ENCODE results near the gene MFF. TPM values are rescaled to one million over a fixed set of nuclear protein-coding genes. Genes with fewer than 3 reads are reported as not detected.

The MFF gene
- polyA plus RNA-seq, 1 of the 3 experiments (the other 2 are of a cell fraction) = 51.0 TPM

DNA sequence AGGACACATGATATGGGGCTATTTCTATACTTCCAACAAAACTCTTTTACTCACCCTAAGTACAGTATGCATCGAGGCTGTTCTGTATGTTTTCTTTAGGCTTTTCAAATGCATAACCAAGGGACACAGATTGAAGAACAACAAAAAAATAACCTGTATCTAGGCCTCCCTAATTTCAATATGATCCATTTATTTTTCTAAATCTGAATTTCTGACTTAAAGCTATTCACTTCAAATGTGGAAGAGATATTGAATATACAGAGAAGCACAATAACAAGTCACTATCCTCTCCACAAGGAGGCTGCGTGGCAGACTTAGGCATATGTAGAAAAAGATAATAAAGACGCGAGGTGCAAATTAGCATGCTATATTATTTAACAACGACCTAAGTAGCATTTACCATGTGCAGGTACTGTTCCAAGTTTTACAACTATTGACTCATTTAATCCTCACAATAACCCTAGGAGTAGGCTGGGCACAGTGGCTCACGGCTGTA, 39.3 kb upstream of the MFF start:
- Histone ChIP-seq H4K20me1 (ENCODE audit: insufficient read depth) (no peaks in the 10 kb centered on the region), H3K27ac (ENCODE audit: low read depth in 2 of 2, low read length in 1 of 2) (no peak overlapping the region), H3K9me3 (no peaks in the 10 kb centered on the region), H3K4me1 (ENCODE audit: control insufficient read depth in 1 of 2, insufficient read depth in 2 of 2, low read depth in 1 of 2, low read length in 1 of 2) (no peaks in the 10 kb centered on the region), H3K9me2 (no peaks in the 10 kb centered on the region), H3K27me3 (ENCODE audit: insufficient read depth) (no peaks in the 10 kb centered on the region), H3K4me3 (ENCODE audit: low read depth in 2 of 2, low read length in 1 of 2) (no peak overlapping the region), H3F3A (replicated peaks; ENCODE audit: insufficient read depth) (no peaks in the 10 kb centered on the region), H3K4me2 (no peak overlapping the region), H3K9ac (no peak overlapping the region), H3K79me2 (ENCODE audit: insufficient read depth) (no peaks in the 10 kb centered on the region), H3K36me3 (replicated peaks in 1 of 2; ENCODE audit: control insufficient read depth in 1 of 2, insufficient read depth in 2 of 2, low read length in 1 of 2) (no peaks in the 10 kb centered on the region), H2AFZ (ENCODE audit: low read depth) (no peak overlapping the region)
- DNase-seq = no peak
- TF ChIP-seq SMC3 (IDR thresholded peaks at IDR 0.05; ENCODE audit: low read depth, low read length) (no peak), NFIC (IDR thresholded peaks at IDR 0.05; ENCODE audit: borderline replicate concordance) (no peak), IRF3 (IDR thresholded peaks at IDR 0.05; ENCODE audit: low read depth, low read length) (no peak), MXI1 (IDR thresholded peaks at IDR 0.05; ENCODE audit: low read depth, low read length) (no peak)
- POLR2A ChIA-PET = no interaction called here
- CTCF ChIA-PET = no interaction called here
- WGBS (ENCODE audit: low lambda C conversion rate) = 73% methylated on average over 6 of the region's 6 CpGs

- Histone ChIP-seq H3K4me3 (ENCODE audit: low read depth in 2 of 2, low read length in 1 of 2) (no peak overlapping the region), H3K27ac (ENCODE audit: low read depth in 2 of 2, low read length in 1 of 2) (no peak overlapping the region), H4K20me1 (ENCODE audit: insufficient read depth) (no peaks in the 10 kb centered on the region), H3K27me3 (ENCODE audit: insufficient read depth) (no peaks in the 10 kb centered on the region), H3K79me2 (ENCODE audit: insufficient read depth) (no peaks in the 10 kb centered on the region), H3K4me1 (ENCODE audit: control insufficient read depth in 1 of 2, insufficient read depth in 2 of 2, low read depth in 1 of 2, low read length in 1 of 2) (no peaks in the 10 kb centered on the region), H3F3A (replicated peaks; ENCODE audit: insufficient read depth) (no peaks in the 10 kb centered on the region), H3K9ac (no peak overlapping the region), H3K9me3 (no peaks in the 10 kb centered on the region), H3K4me2 (no peak overlapping the region), H2AFZ (ENCODE audit: low read depth) (no peak overlapping the region), H3K9me2 (no peaks in the 10 kb centered on the region), H3K36me3 (replicated peaks in 1 of 2; ENCODE audit: control insufficient read depth in 1 of 2, insufficient read depth in 2 of 2, low read length in 1 of 2) (no peaks in the 10 kb centered on the region)
- TF ChIP-seq GATA2 (CRISPR knock-in tag; IDR thresholded peaks at IDR 0.05) = no peak
- TF ChIP-seq, protein P1, sequence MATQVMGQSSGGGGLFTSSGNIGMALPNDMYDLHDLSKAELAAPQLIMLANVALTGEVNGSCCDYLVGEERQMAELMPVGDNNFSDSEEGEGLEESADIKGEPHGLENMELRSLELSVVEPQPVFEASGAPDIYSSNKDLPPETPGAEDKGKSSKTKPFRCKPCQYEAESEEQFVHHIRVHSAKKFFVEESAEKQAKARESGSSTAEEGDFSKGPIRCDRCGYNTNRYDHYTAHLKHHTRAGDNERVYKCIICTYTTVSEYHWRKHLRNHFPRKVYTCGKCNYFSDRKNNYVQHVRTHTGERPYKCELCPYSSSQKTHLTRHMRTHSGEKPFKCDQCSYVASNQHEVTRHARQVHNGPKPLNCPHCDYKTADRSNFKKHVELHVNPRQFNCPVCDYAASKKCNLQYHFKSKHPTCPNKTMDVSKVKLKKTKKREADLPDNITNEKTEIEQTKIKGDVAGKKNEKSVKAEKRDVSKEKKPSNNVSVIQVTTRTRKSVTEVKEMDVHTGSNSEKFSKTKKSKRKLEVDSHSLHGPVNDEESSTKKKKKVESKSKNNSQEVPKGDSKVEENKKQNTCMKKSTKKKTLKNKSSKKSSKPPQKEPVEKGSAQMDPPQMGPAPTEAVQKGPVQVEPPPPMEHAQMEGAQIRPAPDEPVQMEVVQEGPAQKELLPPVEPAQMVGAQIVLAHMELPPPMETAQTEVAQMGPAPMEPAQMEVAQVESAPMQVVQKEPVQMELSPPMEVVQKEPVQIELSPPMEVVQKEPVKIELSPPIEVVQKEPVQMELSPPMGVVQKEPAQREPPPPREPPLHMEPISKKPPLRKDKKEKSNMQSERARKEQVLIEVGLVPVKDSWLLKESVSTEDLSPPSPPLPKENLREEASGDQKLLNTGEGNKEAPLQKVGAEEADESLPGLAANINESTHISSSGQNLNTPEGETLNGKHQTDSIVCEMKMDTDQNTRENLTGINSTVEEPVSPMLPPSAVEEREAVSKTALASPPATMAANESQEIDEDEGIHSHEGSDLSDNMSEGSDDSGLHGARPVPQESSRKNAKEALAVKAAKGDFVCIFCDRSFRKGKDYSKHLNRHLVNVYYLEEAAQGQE (IDR thresholded peaks at IDR 0.05; ENCODE audit: low read depth, low read length) = no peak
- no peak for TF ChIP-seq MAX (IDR thresholded peaks at IDR 0.05; ENCODE audit: low read depth)
- ChIA-PET CTCF (no interaction called here), POLR2A (interaction anchor here (0.6 kb wide), 1 partner anchor 234 kb away, joined by 3 read pairs; no protein-coding TSS in a partner anchor)
- WGBS (ENCODE audit: low lambda C conversion rate) = 79% methylated on average over 5 of the region's 5 CpGs
- no peak for DNase-seq
Measured at GRCh38 chr2:227287771-227288170, 37.3 kb upstream of the MFF start.
